GM12892 (cell line): ENCODE measurements around the gene MAP2K6.

Experiments
- POLR2A ChIP-seq: IDR thresholded peaks from 2 replicates; pipeline ENCODE4 v1.6.1; 2011; ENCODE audit warnings: low read depth, low read length, control low read depth
- POLR2AphosphoS5 ChIP-seq: IDR thresholded peaks from 2 replicates; pipeline ENCODE4 v1.6.1; 2011; ENCODE audit warnings: low read depth, low read length, control low read depth

- TF ChIP-seq POLR2A, result no peak
- TF ChIP-seq POLR2AphosphoS5, result no peak
Measured at GRCh38 chr17:69525920-69526841, 111.7 kb downstream of the MAP2K6 start.
